M059J (cell line): Measurements from ENCODE around the gene HMGB1. TPM values are rescaled to one million over a fixed set of nuclear protein-coding genes. Genes with fewer than 3 reads are reported as not detected.

Source experiments
- total RNA-seq: library from RNA; depleted of rRNA; stranded (reverse); fragments of >200 nt; shearing (Covaris generic); gene quantifications from 2 replicates; pipeline ENCODE4 v1.2.3, GENCODE V29; 2014; rRNA removed

Gene HMGB1
- total RNA-seq, 1 experiment from 2014 or later = 610 TPM

Other genes starting within 250 kb of the HMGB1 start
- gene KATNAL1, start 158.4 kb downstream of the HMGB1 start, total RNA-seq = 20.7 and 28.2 TPM in 2 replicates
- gene UBE2L5, start 43.4 kb downstream of the HMGB1 start, total RNA-seq = not detected in 2 replicates
- gene USPL1, start 152.0 kb upstream of the HMGB1 start, total RNA-seq = 14.2 and 19.5 TPM in 2 replicates